ENCODE results near the gene ZNF597.
A peak's percentile ranks its signal among the peaks of the same experiment; 100 is the strongest.

ZNF597 gene, protein sequence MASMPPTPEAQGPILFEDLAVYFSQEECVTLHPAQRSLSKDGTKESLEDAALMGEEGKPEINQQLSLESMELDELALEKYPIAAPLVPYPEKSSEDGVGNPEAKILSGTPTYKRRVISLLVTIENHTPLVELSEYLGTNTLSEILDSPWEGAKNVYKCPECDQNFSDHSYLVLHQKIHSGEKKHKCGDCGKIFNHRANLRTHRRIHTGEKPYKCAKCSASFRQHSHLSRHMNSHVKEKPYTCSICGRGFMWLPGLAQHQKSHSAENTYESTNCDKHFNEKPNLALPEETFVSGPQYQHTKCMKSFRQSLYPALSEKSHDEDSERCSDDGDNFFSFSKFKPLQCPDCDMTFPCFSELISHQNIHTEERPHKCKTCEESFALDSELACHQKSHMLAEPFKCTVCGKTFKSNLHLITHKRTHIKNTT
- 15.9 to 20.6 reads per million in 2 donors for total RNA-seq

DNA sequence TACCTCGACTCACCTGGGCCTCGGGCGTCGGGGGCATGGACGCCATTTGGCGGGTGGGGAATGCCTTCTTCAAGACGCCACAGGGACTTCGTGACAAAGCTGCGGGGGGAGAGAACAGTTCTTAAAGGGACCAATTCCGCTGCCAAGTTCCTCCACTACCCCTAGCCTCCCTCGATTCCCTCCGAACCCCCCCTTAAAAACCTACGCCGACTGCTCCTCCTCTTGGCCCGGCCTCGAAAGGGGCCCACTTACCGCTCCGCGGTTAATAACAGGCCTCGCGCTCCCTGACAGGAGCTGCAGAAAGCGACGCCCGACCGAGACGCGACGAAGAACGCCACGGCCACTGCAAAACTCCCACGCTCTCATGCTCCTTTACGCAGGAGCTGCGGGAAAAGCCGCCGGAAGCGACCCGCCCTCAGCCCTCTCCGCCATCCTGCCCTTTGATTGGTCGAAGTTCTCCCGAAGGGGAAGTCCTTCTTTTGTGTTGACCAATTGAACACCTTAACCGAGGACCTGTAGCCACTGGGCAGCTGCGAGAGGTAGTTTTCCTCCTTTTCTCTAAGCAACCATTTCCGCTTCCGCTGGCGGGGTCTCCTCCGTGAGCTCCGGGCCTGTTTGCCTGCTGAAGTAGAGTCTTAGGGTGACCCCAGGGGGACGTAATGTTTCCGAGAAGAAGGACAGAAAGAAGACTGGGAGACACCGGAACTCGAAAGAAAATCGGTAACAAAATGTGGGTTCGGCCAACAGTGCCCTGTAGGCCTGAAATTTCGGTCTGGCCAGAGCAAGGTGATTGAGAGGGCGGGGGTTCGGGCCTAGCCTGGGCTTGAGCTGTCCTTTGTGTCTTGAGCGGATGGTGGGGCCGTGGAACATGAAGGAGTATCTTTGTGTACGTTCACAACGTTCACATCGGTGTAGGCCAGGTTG is at the start of gene ZNF597, which contains the start of gene NAA60:
ZNF597 (minus strand) TSS at position 397 of the 924 bp plus-strand sequence; CDS start at position 46, 351 bp downstream.
NAA60 (plus strand) TSS at position 573 of the 924 bp plus-strand sequence. CDS start 32,548 bp downstream, outside the sequence.
- peak; percentile 65 for DNase-seq

DNA sequence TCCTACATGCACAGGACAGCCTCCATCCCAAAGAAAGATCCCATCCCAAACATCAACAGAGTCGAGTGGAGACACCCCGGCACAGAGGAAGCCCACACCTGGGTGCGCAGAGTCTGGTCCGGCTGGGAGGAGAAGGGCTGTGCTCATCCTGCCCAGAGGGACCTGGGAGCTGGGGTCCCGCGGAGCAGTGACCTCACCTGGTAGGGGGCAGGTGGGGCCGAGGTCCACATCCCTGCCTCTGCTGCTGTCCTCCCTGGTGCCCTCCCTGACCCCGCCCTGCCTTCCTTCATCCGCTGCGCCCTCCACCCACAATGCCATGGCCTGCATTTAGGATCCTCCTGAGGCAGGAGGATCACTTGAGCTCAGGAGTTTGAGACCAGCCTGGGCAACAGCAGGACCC is 49.1 kb upstream of the ZNF597 start:
- DNase-seq, result no peak

DNA sequence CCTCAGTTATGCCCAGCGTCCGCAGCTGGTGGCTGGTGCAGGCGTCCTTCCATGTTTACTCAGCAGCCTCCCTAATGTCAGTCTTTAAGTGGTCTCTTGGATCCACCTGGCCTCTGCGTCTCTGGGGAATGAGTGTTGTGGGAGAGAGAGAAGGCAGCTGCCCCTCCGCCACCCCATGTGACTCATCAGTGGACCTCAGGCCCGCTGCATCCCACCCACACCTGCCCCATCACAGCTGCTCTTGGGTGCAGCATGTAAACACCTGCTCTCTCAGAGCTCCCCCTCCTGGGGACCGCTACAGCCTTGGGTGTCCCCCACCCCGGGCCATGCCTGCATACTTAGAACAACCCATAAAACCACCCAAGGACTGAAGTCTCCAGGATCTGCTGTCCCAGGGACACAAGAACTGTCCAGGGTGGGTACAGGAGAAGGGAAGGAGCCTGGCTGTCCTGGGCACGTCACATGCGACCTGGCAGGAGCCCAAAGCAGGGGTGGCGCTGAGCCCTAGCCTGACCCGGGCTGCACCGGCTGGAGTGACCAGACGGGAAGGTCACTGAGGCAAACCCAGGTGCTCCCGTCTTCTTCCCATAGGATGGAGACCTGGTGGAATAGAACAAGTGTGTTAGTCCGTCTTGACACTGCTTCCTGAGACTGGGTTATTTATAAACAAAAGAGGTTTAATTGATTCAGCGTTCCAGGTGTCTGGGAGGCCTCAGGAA is 47.8 kb upstream of the ZNF597 start:
- DNase-seq, result no peak

DNA sequence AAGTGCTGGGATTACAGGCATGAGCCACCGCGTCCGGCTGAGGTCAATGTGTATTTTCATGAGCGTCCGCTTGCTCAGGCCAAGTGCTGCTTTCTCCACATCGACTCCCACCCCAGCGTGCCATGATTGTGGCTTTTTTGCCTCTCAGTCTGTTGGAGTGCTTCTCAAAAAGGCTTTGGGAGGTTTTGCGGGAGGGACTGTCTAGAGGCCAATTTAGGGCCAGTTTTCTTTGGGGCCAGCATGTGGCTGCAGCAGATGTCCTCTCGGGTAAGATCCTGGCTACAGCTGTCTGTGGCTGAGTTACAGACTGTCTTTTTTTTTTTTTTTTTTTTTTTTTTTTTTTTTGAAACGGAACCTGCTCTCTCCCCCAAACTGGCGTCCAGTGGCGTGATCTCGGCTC is 45.5 kb upstream of the ZNF597 start:
- DNase-seq, result no peak

DNA sequence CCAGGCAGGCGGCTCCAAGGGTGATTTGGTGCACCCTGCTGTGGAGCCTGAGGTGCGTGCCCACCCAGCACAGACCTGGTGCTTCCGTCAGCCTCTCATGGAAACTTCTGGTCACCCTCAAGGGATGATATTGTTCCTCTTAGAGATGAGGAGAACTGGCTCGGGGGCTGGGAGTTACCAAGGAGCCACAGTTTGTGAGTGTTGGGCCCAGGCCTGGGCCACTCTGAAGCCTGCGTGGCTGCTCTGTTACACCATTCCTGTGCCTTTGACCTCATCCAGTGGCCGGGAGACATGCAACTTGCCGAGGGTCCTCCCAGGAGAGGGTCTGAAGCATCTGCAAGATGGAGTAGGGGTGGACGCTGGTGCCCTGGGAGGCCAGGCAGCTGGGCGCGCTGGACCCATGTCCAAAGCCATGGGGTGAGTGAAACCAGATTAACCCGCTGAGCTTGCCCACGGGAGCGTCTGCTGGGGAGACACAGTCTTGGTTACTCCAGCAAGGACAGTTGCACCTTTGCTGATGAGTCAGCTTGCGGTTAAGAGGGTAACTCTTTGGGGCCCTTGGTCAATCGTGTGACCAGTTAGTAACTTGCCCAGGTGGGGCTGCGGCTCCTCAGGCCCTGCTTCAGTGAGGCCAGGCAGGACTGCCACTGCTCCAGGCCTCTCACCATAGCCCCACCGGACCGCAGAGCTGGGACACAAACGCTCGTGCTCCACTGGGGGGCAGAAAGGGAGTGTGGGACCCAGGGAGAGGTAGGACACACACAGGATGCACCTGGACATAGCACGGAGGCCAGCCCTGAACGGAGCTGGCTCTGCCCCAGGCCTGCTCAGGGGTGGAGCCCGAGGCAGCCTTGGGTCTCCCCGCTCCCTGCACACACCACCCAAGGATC is 44.5 kb upstream of the ZNF597 start:
- DNase-seq, result no peak

DNA sequence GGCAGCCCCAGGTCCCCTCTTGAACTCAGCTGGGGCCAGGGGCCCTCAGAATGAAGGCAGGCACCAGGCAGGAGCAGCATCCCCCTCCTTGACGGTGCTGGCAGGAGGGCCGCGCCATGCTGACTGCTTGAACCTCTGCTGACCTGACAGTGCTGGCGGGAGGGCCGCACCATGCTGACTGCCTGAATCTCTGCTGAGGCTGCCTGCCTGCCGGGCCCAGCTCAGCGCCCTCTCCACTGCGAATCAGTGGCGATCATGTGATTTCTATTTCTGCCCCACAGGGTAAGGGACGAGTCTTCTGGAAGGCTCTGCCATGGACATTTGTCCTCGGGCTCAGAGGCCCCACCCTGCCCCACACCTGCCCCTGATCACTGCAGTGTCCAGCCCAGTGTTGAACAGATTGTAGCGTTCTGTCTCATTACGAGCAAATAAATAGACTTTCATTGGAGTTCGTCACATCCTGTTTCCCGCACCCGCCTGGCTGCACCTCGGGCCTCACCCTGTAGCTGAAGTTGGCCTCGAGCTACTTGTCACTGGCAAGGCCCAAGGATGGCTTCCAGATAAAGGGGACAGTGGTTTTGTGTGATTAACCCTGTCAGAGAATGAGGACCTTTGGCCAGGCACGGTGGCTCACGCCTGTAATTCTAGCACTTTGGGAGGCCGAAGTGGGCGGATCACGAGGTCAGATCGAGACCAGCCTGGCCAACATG is 43.4 kb upstream of the ZNF597 start:
- DNase-seq, result no peak

DNA sequence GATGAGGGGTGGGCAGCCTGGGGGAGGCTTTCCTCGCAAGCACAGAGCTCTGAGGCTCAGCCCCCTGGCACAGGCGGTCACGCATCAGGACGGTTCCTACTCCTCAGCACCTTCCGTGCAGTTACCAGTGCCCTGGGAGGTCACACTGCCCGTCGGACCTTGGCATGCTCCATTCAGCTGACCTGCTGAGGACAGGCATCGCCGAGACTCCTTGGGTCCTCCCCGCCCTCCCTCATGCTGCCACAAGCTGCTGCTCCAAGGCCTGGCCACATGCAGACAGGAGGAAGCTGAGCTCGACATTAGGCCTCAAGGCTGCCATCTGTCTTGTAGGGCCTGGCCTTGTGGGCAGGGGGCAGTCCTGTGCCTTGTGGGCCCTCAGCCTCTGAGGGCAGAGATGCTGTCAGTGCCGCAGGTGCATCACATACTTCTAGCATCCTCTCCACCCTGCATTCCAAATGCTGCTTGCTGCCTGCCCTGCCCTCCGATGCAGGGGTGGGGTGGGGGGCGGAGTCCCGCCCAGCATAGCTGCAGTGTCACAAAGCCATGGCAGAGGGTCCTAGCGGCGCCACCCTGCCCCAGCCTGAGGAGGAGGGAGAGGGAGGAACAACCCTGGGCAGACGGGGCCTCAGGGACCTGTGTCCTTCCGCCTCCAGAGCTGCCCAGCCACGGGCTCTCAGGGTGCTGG is 42.7 kb upstream of the ZNF597 start:
- no peak for DNase-seq

DNA sequence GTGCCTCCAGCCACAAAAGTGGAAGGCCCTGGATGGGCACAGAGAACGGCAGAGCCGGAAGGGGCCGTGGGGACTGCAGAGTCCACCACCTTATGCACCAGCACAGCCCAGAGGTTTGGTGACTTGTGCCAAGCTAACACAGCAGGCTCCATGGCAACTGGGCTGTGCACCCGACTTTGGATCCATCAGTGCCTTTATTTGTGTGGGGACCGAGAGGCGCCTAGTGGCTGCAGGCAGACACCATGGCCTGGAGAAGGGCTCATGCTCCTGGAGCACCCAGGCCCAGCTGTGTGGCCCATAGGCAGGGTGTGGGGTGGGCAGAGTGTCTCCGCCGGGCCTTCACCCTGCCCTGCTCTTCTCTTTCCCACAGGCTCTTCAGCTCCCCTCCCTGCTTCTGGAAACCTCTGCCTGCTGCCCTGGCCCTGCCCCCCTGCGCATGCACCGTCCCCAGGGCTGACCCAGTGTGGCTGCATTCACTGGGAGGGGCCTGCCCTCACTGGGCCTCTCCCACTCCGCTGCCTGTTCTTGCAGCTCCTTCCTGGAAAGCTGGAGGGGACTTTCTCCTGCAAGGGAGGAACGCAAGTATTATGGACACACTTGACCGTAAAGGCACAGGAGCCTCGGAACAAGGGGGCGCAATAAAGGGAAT is 41.9 kb upstream of the ZNF597 start:
- DNase-seq, result no peak

DNA sequence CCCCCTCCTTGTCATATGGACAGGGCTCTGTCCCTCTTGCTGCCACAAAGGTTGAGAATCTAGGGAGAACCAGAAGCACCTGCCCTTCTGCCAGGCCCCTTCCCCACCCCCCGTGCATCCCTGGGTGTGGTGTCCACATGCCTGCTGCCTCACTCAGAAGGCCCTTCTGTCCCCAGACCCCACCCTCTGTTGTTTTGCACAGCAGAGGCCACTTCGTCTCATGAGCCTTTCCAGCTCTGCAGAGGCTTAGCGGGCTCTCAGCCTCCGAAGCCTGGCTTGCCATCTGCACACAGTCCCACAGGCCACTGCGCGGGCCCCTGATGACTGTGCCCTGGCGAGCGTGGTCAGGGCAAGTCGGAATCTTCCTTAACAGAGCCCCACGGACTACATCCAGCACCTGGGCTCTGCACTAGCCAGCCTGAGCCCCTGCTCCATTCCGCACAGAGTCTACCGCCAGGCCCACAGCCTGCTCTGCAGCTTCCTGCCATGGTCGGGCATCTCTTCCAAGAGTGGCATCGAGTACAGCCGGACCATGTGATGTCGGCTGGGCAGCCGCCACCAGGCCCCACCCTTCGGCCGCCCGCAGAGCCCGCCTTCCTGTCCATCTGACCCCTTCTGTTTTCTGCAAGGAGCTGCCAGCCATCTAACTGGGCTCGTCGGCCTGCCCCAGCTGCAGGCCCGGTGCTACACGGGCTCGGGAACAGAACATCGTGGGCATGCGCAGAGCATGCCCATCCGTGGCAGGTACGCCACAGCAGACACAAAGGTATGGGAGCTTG is 41.2 kb upstream of the ZNF597 start:
- DNase-seq, result no peak

DNA sequence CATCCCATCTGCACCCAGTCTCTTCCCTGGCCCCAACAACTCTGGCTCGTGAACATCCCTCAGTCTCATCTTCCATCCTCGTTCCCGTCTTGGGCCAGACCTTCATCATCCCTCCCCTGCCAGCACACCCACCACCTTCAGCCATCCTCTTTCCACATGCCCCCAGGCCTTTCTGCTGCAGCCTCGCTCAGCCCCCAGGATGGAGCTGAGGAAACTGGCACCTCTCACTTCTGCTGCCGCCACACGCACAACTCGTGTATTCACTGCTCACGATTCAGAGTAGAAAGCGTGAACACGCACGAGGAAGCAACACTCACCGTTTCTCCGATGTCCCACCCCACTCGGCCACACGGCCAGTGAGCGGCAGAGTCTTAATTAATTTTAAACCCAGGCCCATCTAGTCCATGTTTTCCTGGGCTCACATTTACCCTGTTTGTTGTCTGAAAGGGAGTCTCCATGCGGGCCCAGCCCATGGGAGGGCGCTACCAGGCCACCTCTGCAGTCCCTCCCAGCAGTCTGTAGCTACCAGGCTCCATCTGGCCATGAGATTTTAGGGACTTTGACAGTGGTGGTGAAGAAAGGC is 39.4 kb upstream of the ZNF597 start:
- DNase-seq, result no peak

DNA sequence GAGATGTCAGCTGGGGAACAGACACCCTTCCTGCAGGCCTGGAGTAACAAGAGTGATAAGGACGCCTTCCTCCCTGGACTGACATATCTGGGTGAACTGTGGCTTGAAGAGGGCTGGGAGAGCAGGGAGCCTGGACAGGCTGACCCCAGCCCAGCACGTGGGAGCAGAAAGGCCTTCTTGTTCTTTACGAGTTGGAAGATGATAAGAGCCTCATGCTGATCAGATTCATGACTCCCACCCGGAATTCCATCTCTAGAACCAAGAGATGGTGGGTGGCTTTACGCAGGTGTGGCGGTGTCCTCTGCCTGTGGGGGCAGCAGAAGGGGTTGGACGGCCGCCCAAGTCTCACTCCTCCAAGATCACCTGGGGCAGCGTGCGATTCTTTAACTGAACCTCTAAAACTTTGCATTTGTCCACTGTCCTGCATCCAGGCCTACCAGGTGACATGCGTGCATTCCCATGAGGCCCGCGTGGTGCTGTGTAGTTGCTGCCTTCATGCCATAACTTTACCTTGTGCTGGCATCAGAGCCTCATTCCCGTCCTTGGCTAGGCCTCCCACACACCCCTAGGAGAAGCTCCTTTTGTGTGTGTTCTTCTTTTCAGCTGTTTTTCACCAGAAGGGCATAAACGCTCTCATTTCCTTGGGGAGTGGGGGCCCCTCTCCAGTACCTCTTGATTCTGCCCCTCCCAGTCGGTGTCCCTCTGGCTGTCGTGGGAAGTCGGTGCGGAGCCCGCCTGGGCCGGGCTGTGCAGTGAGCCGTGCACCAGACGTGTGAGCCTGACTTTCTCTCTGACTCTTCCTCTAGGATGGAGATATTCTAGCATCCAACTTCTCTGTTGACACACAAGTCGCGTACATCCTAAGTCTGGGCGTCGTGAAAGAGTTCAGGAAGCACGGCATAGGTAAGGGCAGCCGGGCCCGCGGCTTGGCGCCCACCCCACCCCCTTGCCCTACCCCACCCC is 38.7 kb upstream of the ZNF597 start:
- no peak for DNase-seq

DNA sequence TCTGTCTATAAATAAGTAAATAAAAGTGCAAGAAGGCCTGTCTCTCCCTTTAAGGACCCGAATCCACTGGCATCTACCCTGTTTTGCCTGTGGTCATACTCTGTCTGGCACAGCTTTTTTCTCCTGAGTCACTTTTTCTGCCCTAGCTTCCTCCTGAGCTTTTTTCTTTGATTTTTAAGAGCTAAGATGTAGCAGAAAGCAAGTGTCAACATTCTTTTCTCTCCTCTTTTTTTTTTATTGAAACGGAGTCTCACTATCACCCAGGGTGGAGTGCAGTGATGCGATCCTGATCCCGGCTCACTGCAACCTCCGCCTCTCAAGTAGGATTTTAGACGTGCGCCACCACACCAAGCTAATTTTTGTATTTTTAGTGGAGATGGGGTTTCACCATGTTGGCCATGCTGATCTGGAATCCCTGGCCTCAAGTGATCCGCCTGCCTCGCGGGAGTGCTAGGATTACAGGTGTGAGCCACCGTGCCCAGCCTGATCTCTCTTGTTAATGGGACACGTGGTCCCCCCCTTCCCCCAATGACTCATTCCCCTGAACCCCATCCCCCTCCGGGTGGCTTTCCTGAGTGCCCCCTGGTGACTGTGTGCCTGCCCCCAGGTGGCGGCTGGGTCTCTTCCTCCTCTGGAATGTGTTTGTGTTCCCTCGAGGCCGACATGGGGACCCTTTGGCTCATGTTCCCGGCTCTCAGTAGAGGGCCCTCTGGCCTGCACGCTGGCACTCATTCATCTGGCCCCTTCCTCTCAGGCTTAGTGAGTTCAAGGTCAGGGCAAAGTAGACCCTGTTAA is 37.8 kb upstream of the ZNF597 start:
- DNase-seq, result no peak

DNA sequence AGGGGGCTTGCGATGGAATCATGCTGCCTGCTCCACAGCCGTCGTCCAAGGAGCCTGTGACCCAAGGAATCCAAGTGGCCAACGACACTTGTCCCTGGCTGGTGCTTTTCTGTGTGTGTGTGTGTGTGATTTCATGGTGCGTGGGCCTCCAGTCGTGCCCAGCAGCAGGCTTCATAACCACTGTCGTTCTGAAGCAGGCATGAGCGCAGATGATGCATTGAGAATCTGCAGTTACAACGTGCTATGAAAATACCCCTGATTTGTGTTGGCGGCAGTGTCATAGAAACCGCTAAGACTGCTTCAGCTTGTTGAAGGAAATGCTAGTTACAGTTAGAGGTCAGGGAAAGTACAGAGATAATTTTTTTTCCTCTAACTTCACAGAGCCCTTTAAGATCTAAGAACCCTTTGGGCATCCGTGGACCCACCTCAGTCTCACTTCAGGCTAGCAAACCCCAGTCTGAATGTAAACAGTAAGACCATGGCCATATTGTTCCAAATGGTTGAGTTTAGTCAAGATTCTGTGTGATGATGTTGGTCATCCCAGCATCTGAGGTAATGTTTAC is 36.4 kb upstream of the ZNF597 start:
- DNase-seq, result no peak

DNA sequence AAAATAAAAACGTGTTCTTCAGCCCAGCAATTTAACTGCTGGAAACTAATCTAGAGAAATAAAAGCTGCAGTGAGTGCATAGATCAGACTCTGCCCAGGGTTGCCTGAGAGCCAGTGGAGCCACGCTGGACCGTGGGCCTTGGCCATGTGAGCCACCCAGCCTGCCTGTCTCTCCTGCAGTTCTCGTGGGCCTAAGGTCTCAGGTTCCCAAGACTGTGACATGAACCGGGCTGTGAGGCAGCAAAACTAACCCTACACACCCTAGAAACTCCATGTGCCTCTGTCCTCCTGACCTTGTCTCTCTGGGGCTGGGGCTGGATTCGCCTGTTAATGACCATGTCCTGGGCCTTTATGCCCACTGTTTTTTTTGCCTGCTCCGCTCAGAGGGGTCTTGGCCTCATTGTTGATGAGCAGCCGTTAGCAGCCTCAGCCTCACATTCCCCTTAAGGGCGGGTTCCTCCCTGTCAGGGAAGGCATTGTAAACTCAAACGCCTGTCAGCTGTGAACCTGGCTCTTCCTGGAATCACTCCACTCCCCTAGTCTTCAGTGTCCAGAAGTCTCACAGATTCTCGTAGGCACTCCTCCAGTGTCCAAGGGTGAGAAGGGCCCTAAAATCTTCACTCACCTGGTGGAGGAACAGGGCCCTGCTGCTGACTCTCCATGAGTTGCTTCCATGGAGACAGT is 35.1 kb upstream of the ZNF597 start:
- DNase-seq, result no peak

DNA sequence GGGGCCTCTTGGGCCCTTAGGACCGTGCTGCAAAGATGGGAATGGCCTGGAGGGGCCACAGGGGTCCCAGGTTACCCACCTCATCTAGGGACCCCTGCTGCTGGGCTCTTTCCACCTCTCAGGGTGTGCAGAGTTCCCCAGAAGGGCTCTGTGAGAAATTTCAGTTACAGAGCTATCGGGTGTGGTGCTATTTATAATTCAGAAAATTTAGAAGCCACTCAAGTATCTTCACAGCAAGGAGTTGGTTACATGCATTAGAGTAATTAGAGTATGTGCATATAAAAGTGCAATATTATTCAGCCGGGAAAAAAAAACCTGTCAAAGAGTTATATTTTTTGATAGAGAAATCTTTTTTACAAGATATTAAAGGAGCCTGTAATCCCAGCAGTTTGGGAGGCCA is 33.1 kb upstream of the ZNF597 start:
- DNase-seq, result no peak

Data from activated gamma-delta T cell (primary cell).